H1 (cell line): Measurements from ENCODE around the gene ZMYM4. TPM values are rescaled to one million over a fixed set of nuclear protein-coding genes. Genes with fewer than 3 reads are reported as not detected.

Source experiments
- CTCF ChIA-PET: fragments of 300-600 bp; sonication (Branson Sonifier 250); formaldehyde crosslinking; loops from one replicate; lab custom pipeline; 2021; ENCODE audit not compliant: partially characterized antibody; lab: Charles Lee
- POLR2A ChIA-PET: fragments of 300-600 bp; sonication (Branson Sonifier 250); formaldehyde crosslinking; loops from one replicate; lab custom pipeline; 2021; ENCODE audit warnings: inconsistent platforms; ENCODE audit not compliant: partially characterized antibody; lab: Charles Lee
- DNase-seq, 2 experiments: peaks; one replicate each; pipeline versions ENCODE4 v3.0.0 to v3.0.0-alpha.2; 2010 to 2022; ENCODE audit warnings: low spot score in 2 of 2, low read depth in 1 of 2, mixed read lengths in 1 of 2
- FAIRE-seq: peaks from 2 replicates; lab custom pipeline; 2011; peaks lifted over from hg19 to GRCh38; lab: Jason Lieb, UNC
- H2AFZ ChIP-seq: 2 replicates; pipeline ENCODE4 v1.8.1; 2012; ENCODE audit warnings: low read length, inconsistent platforms
- H2AK5ac ChIP-seq: 2 replicates; pipeline ENCODE4 v1.6.1; 2013; ENCODE audit warnings: low read depth, low read length
- H2BK120ac ChIP-seq: replicated peaks from 2 replicates; pipeline ENCODE3; 2013; ENCODE audit warnings: low read depth, low read length, inconsistent platforms
- H2BK12ac ChIP-seq: 2 replicates; pipeline ENCODE4 v1.6.1; 2013; ENCODE audit warnings: low read depth, low read length
- H2BK15ac ChIP-seq: 2 replicates; pipeline ENCODE4 v1.6.1; 2013; ENCODE audit warnings: low read length
- H2BK20ac ChIP-seq: 2 replicates; pipeline ENCODE4 v1.6.1; 2013; ENCODE audit warnings: low read length
- H2BK5ac ChIP-seq: 2 replicates; pipeline ENCODE4 v1.6.1; 2013; ENCODE audit warnings: low read depth, low read length
- H3K14ac ChIP-seq: 2 replicates; pipeline ENCODE4 v1.6.1; 2013; ENCODE audit warnings: inconsistent platforms; ENCODE audit not compliant: insufficient read length
- H3K18ac ChIP-seq: 2 replicates; pipeline ENCODE4 v1.6.1; 2013; ENCODE audit warnings: low read length; ENCODE audit errors: extremely low read depth
- H3K23ac ChIP-seq: 2 replicates; pipeline ENCODE4 v1.6.1; 2013; ENCODE audit warnings: inconsistent platforms; ENCODE audit not compliant: insufficient read length
- H3K23me2 ChIP-seq: 2 replicates; pipeline ENCODE4 v1.6.1; 2013; ENCODE audit warnings: low read depth, low read length
- H3K27ac ChIP-seq: 2 replicates; pipeline ENCODE4 v1.6.1; 2011; ENCODE audit warnings: low read depth, low read length, inconsistent platforms
- H3K27me3 ChIP-seq, 4 experiments: replicated peaks in 1 of 4; 1 replicate in 1 of 4; 2 replicates in 3 of 4; pipeline versions ENCODE4 v1.6.1 to v1.8.1; 2011 to 2013; ENCODE audit warnings: low read length in 3 of 4, mild to moderate bottlenecking in 3 of 4, inconsistent platforms in 2 of 4, mixed read lengths in 2 of 4, moderate library complexity in 1 of 4; ENCODE audit not compliant: control insufficient read depth in 3 of 4, insufficient read depth in 3 of 4; ENCODE audit errors: extremely low read depth in 1 of 4
- H3K36me3 ChIP-seq, 4 experiments: 2 replicates each; pipeline versions ENCODE4 v1.6.1 to v1.8.1; 2011 to 2013; ENCODE audit warnings: mild to moderate bottlenecking in 4 of 4, low read length in 3 of 4, moderate library complexity in 2 of 4, control low read depth in 1 of 4, inconsistent platforms in 1 of 4; ENCODE audit not compliant: insufficient read depth in 4 of 4, control insufficient read depth in 2 of 4
- H3K4ac ChIP-seq: replicated peaks from 2 replicates; pipeline ENCODE3; 2013; ENCODE audit warnings: low read length, low read depth, mixed read lengths, inconsistent platforms; ENCODE audit not compliant: insufficient read length
- H3K4me1 ChIP-seq, 4 experiments: replicated peaks in 1 of 4; 1 replicate in 1 of 4; 2 replicates in 3 of 4; pipeline versions ENCODE4 v1.6.1 to v1.8.1; 2011 to 2013; ENCODE audit warnings: low read length in 3 of 4, inconsistent platforms in 2 of 4, mixed read lengths in 1 of 4; ENCODE audit not compliant: insufficient read depth in 4 of 4, control insufficient read depth in 3 of 4
- H3K4me2 ChIP-seq, 2 experiments: 2 replicates each; pipeline versions ENCODE4 v1.6.1 to v1.8.1; 2011 to 2013; ENCODE audit warnings: low read depth in 2 of 2, low read length in 2 of 2, control low read depth in 1 of 2, inconsistent platforms in 1 of 2, mild to moderate bottlenecking in 1 of 2; ENCODE audit not compliant: insufficient read depth in 1 of 2
- H3K4me3 ChIP-seq, 4 experiments: fragments of 200-600, 300-600 bp in 1 of 4; sonication (generic), shearing (Covaris generic), sonication (Bioruptor Twin) in 1 of 4; 2 replicates each; pipeline versions ENCODE4 v1.5.1 to v1.8.1; 2011 to 2016; ENCODE audit warnings: low read length in 4 of 4, low read depth in 3 of 4, control low read depth in 2 of 4, inconsistent platforms in 2 of 4, mild to moderate bottlenecking in 2 of 4, mixed read lengths in 1 of 4, moderate library complexity in 1 of 4; ENCODE audit not compliant: insufficient read depth in 2 of 4; ENCODE audit errors: extremely low read depth in 1 of 4
- H3K56ac ChIP-seq: replicated peaks from 2 replicates; pipeline ENCODE3; 2013; ENCODE audit warnings: low read depth, mild to moderate bottlenecking, mixed read lengths, low read length, inconsistent platforms; ENCODE audit not compliant: insufficient read length
- H3K79me1 ChIP-seq: 2 replicates; pipeline ENCODE4 v1.6.1; 2013; ENCODE audit warnings: low read depth, low read length, control low read depth
- H3K79me2 ChIP-seq, 2 experiments: 2 replicates each; pipeline versions ENCODE4 v1.6.1 to v1.8.1; 2012 to 2013; ENCODE audit warnings: low read length in 2 of 2, mild to moderate bottlenecking in 2 of 2, inconsistent platforms in 1 of 2; ENCODE audit not compliant: insufficient read depth in 2 of 2, control insufficient read depth in 1 of 2
- H3K9ac ChIP-seq, 4 experiments: replicated peaks in 1 of 4; 1 replicate in 1 of 4; 2 replicates in 3 of 4; pipeline versions ENCODE4 v1.6.1 to v1.8.1; 2011 to 2013; ENCODE audit warnings: low read depth in 3 of 4, low read length in 3 of 4, control low read depth in 2 of 4, mild to moderate bottlenecking in 2 of 4, moderate library complexity in 2 of 4, inconsistent platforms in 1 of 4; ENCODE audit errors: extremely low read depth in 1 of 4
- H3K9me3 ChIP-seq, 2 experiments: 2 replicates each; pipeline versions ENCODE4 v1.6.1 to v1.8.1; 2012 to 2013; ENCODE audit warnings: mild to moderate bottlenecking in 2 of 2, moderate library complexity in 2 of 2, control low read depth in 1 of 2, inconsistent platforms in 1 of 2, low read depth in 1 of 2, low read length in 1 of 2, mixed read lengths in 1 of 2; ENCODE audit not compliant: insufficient read depth in 2 of 2
- H4K20me1 ChIP-seq, 2 experiments: replicated peaks in 1 of 2; 2 replicates each; pipeline versions ENCODE3 to v1.8.1; 2011 to 2013; ENCODE audit warnings: inconsistent platforms in 2 of 2, low read length in 2 of 2, mild to moderate bottlenecking in 1 of 2; ENCODE audit not compliant: insufficient read depth in 2 of 2, control insufficient read depth in 1 of 2
- H4K5ac ChIP-seq: 2 replicates; pipeline ENCODE4 v1.6.1; 2013; ENCODE audit warnings: low read length, low read depth, mixed read lengths, inconsistent platforms; ENCODE audit not compliant: insufficient read length
- H4K8ac ChIP-seq: 2 replicates; pipeline ENCODE4 v1.8.0; 2013; ENCODE audit warnings: mild to moderate bottlenecking, moderate library complexity, low read length, inconsistent platforms; ENCODE audit not compliant: insufficient read depth; ENCODE audit errors: extremely low read depth
- H4K91ac ChIP-seq: replicated peaks from 2 replicates; pipeline ENCODE3; 2013; ENCODE audit warnings: low read length, mixed read lengths, inconsistent platforms; ENCODE audit not compliant: insufficient read length
- BRCA1 ChIP-seq: IDR thresholded peaks from 2 replicates; pipeline ENCODE4 v1.6.1; 2012; ENCODE audit warnings: low read depth, low read length, improper control_type of control experiment
- CBX5 ChIP-seq: fragments of 300-800, 300-1000 bp; sonication (generic); IDR thresholded peaks from 2 replicates; pipeline ENCODE4 v1.7.1; 2016; ENCODE audit warnings: antibody characterized with exemption, low read length, low read depth
- CEBPB ChIP-seq: IDR thresholded peaks from 2 replicates; pipeline ENCODE4 v1.6.1; 2012; ENCODE audit warnings: low read depth, low read length
- HDAC2 ChIP-seq, 2 experiments: fragments of 300-600 bp in 1 of 2; sonication (generic) in 1 of 2; IDR thresholded peaks; 2 replicates each; pipeline ENCODE4 v1.6.1; 2011 to 2012; ENCODE audit warnings: low read depth in 2 of 2, low read length in 2 of 2, mild to moderate bottlenecking in 2 of 2, moderate library complexity in 2 of 2, borderline replicate concordance in 1 of 2, inconsistent platforms in 1 of 2
- KDM5A ChIP-seq: fragments of 200-600 bp; IDR thresholded peaks from 2 replicates; pipeline ENCODE4 v1.7.1; 2012; ENCODE audit warnings: mild to moderate bottlenecking, low read length, inconsistent platforms, mixed read lengths
- POU5F1 ChIP-seq: IDR thresholded peaks from 2 replicates; pipeline ENCODE4 v1.6.1; 2011; ENCODE audit warnings: low read depth, mild to moderate bottlenecking, low read length, moderate library complexity
- RXRA ChIP-seq: IDR thresholded peaks from 2 replicates; pipeline ENCODE4 v1.6.1; 2011; ENCODE audit warnings: low read depth, mild to moderate bottlenecking, low read length, moderate library complexity; ENCODE audit not compliant: insufficient read depth
- SAP30 ChIP-seq: fragments of 300-600 bp; sonication (generic); IDR thresholded peaks from 2 replicates; pipeline ENCODE4 v1.7.1; 2012; ENCODE audit warnings: low read length, moderate library complexity, mild to moderate bottlenecking, inconsistent platforms; ENCODE audit not compliant: insufficient read depth, insufficient replicate concordance
- SIRT6 ChIP-seq: IDR thresholded peaks from one replicate; pipeline ENCODE4 v1.7.1; 2012; ENCODE audit warnings: low read length, inconsistent platforms
- SP1 ChIP-seq: IDR thresholded peaks from 2 replicates; pipeline ENCODE4 v1.6.1; 2011; ENCODE audit warnings: low read depth, low read length
- SP2 ChIP-seq: IDR thresholded peaks from 2 replicates; pipeline ENCODE4 v1.6.1; 2012; ENCODE audit warnings: mild to moderate bottlenecking, low read length, inconsistent platforms
- TAF7 ChIP-seq: optimal IDR thresholded peaks from 2 replicates; pipeline ENCODE3; 2011; ENCODE audit warnings: low read depth, mild to moderate bottlenecking, inconsistent platforms, low read length, moderate library complexity, borderline replicate concordance
- WGBS, 2 experiments: shearing (Covaris generic) in 1 of 2; methylation state at CpG; one replicate each; pipeline versions ENCODE4 v1.1.6 to v1.1.7; 2013 to 2015; ENCODE audit warnings: low lambda C conversion rate in 2 of 2, mixed read lengths in 2 of 2, inconsistent platforms in 1 of 2, low coverage in 1 of 2, missing lambda C conversion rate in 1 of 2; ENCODE audit not compliant: insufficient replicate concordance in 2 of 2, insufficient coverage in 1 of 2, insufficient read length in 1 of 2; ENCODE audit errors: extremely low coverage in 1 of 2, missing lambda C conversion rate in 1 of 2; 5-methylcytosine and 5-hydroxymethylcytosine counted together
- polyA plus RNA-seq, 7 experiments: library from polyadenylated mRNA; depleted of rRNA in 3 of 7; stranded (reverse) in 5 of 7; unstranded in 2 of 7; fragments of >200 nt in 5 of 7; fragments of 200-250 nt in 2 of 7; gene quantifications; 1 replicate in 5 of 7; 2 replicates in 1 of 7; 4 replicates in 1 of 7; pipeline versions ENCODE4 v1.2.1 to v1.2.3, GENCODE V29; 2011 to 2013; ENCODE audit warnings: missing spikeins in 2 of 7, mixed read lengths in 2 of 7
- total RNA-seq: library from RNA; stranded (reverse); fragmentation: NEBNext Ultra II Directional; extraction: Animal tissue kit (Norgen Biotek cat#: 25700); gene quantifications from 2 replicates; pipeline ENCODE4 v1.2.1, GENCODE V29; 2021
- TF ChIP-seq, protein P1 (sequence below): IDR thresholded peaks from 2 replicates; pipeline ENCODE4 v1.6.1; 2011; ENCODE audit warnings: low read depth, mild to moderate bottlenecking, low read length; ENCODE audit not compliant: insufficient read depth
- TF ChIP-seq, protein P2 (sequence below): IDR thresholded peaks from 2 replicates; pipeline ENCODE4 v1.6.1; 2012; ENCODE audit warnings: inconsistent platforms

ZMYM4 gene
- total and polyA plus RNA-seq, 2 of the 8 experiments (the other 6 are each of a cell fraction or from before 2014, with no cell fraction given) = 16.7 to 81.3 TPM

DNA sequence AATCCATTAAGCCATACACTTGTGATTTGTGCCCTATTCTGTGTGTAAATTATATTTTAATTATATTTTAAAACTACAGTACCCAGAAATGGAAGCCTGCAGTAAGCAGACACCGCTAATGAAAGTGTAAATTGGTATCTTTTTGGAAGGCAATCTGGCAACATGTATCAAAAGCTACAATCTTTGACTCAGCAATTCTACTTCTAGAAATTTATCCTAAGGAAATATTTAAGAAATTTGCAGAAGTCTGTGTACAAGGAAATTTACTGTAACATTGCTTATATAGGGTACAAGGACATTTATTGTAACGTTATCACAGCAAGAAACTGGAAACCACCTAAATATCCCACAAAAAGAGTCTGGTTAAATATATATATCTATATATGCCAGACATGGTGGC, 14.6 kb upstream of the ZMYM4 start:
- H3K23ac ChIP-seq = no peak overlapping the region
- WGBS, 2 experiments = 100% methylated on average over 2 of the region's 2 CpGs; no CpG with 5 or more reads in 1 of the 2 experiments
- no peak overlapping the region for H3K4me2 ChIP-seq
- no peak for FAIRE-seq
- no peaks in the 10 kb centered on the region for H3K9me3 ChIP-seq
- DNase-seq = no peak
- H2AFZ ChIP-seq = no peak overlapping the region
- no peak overlapping the region for H3K18ac ChIP-seq
- H3K79me1 ChIP-seq = no peaks in the 10 kb centered on the region
- H3K4me3 ChIP-seq = no peak overlapping the region
- H4K8ac ChIP-seq = no peak overlapping the region
- H4K20me1 ChIP-seq = no peaks in the 10 kb centered on the region
- H3K9ac ChIP-seq = no peak overlapping the region
- POLR2A ChIA-PET = interaction anchor here (1.0 kb wide), 1 partner anchor 67 kb away, joined by 3 read pairs; no protein-coding TSS in a partner anchor
- no peaks in the 10 kb centered on the region for H3K36me3 ChIP-seq
- H4K5ac ChIP-seq = no peak overlapping the region
- H2BK120ac ChIP-seq = no peak overlapping the region
- H4K91ac ChIP-seq = no peak overlapping the region
- CTCF ChIA-PET = no interaction called here
- no peak overlapping the region for H2BK5ac ChIP-seq
- H3K27me3 ChIP-seq = no peaks in the 10 kb centered on the region
- H3K56ac ChIP-seq = no peak overlapping the region
- H3K23me2 ChIP-seq = no peaks in the 10 kb centered on the region
- no peak overlapping the region for H3K14ac ChIP-seq
- no peaks in the 10 kb centered on the region for H3K79me2 ChIP-seq
- no peak overlapping the region for H3K27ac ChIP-seq
- no peaks in the 10 kb centered on the region for H3K4me1 ChIP-seq
- no peak overlapping the region for H2BK20ac ChIP-seq
- H2AK5ac ChIP-seq = no peak overlapping the region
- H2BK12ac ChIP-seq = no peak overlapping the region
- H2BK15ac ChIP-seq = no peak overlapping the region
- no peak overlapping the region for H3K4ac ChIP-seq
- no peak for TF ChIP-seq CEBPB
- TF ChIP-seq KDM5A = no peak
- TF ChIP-seq, protein P1, sequence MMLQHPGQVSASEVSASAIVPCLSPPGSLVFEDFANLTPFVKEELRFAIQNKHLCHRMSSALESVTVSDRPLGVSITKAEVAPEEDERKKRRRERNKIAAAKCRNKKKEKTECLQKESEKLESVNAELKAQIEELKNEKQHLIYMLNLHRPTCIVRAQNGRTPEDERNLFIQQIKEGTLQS = no peak
- TF ChIP-seq HDAC2 (IDR thresholded peaks at IDR 0.05; ENCODE audit: borderline replicate concordance in 1 of 2, low read depth in 2 of 2, low read length in 2 of 2) = no peak
- TF ChIP-seq SP2 = no peak
- no peak for TF ChIP-seq SP1
- no peak for TF ChIP-seq RXRA
- no peak for TF ChIP-seq SIRT6
- TF ChIP-seq, protein P2, sequence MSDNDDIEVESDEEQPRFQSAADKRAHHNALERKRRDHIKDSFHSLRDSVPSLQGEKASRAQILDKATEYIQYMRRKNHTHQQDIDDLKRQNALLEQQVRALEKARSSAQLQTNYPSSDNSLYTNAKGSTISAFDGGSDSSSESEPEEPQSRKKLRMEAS = no peak
- TF ChIP-seq POU5F1 = no peak
- no peak for TF ChIP-seq CBX5
- no peak for TF ChIP-seq TAF7
- TF ChIP-seq SAP30 = no peak
- TF ChIP-seq BRCA1 = no peak
